Gastrocnemius medialis (tissue), 4 donors: ENCODE data around the gene NAXD.

Source experiments
- POLR2A ChIP-seq, 2 donors: fragments of 450-650 bp; IDR thresholded peaks; one replicate each; pipeline ENCODE4 v1.6.1; 2017; ENCODE audit warnings: antibody characterized with exemption in 2 of 2, mild to moderate bottlenecking in 2 of 2, moderate library complexity in 2 of 2
- TF ChIP-seq, protein P1 (sequence below), 5 experiments: fragments of 450-650 bp in 3 of 5; fragments of 200-600 bp in 2 of 5; sonication (generic) in 2 of 5; IDR thresholded peaks in 4 of 5; conservative IDR thresholded peaks in 1 of 5; 1 replicate in 4 of 5; 2 replicates in 1 of 5; pipeline ENCODE4 v1.5.1; 2016 to 2019; ENCODE audit warnings: antibody characterized with exemption in 5 of 5, mild to moderate bottlenecking in 3 of 5, moderate library complexity in 3 of 5

DNA sequence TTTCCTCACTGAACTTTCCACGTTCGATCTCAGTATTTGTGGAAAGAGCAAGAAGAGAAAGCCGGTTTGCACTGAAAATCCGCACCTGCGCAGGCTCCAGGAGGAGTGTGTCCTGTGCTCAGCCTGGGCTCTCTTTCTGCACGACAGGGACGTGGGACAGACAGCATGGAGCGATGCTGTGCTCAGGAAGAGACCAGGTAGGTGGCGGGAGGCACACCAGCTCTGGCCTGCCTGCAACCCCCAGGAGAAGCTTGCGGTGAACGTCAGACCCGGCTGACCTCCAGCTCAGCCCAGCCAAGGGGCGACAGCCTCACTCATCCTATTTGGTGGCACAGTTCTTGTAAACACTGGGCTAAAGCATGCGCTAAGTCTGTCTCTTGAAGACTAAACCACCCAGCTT lies 35.9 kb downstream of the NAXD start:
- TF ChIP-seq, protein P1, sequence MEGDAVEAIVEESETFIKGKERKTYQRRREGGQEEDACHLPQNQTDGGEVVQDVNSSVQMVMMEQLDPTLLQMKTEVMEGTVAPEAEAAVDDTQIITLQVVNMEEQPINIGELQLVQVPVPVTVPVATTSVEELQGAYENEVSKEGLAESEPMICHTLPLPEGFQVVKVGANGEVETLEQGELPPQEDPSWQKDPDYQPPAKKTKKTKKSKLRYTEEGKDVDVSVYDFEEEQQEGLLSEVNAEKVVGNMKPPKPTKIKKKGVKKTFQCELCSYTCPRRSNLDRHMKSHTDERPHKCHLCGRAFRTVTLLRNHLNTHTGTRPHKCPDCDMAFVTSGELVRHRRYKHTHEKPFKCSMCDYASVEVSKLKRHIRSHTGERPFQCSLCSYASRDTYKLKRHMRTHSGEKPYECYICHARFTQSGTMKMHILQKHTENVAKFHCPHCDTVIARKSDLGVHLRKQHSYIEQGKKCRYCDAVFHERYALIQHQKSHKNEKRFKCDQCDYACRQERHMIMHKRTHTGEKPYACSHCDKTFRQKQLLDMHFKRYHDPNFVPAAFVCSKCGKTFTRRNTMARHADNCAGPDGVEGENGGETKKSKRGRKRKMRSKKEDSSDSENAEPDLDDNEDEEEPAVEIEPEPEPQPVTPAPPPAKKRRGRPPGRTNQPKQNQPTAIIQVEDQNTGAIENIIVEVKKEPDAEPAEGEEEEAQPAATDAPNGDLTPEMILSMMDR (IDR thresholded peaks at IDR 0.05 in 4 of 5, conservative IDR thresholded peaks at IDR 0.05 in 1 of 5) = no peak
- TF ChIP-seq POLR2A (IDR thresholded peaks at IDR 0.05) = no peak
